ENCODE measurements around the gene PRPF6. TPM values are rescaled to one million over a fixed set of nuclear protein-coding genes. Genes with fewer than 3 reads are reported as not detected.
"Not testable (repeated sequence)": the region's sequence is repeated elsewhere in the genome, so short reads cannot be mapped to it uniquely, and the experiment has no call there.

Gene PRPF6
- total RNA-seq, 2 donors from 2014 or later: 65.9 to 87.7 TPM

DNA sequence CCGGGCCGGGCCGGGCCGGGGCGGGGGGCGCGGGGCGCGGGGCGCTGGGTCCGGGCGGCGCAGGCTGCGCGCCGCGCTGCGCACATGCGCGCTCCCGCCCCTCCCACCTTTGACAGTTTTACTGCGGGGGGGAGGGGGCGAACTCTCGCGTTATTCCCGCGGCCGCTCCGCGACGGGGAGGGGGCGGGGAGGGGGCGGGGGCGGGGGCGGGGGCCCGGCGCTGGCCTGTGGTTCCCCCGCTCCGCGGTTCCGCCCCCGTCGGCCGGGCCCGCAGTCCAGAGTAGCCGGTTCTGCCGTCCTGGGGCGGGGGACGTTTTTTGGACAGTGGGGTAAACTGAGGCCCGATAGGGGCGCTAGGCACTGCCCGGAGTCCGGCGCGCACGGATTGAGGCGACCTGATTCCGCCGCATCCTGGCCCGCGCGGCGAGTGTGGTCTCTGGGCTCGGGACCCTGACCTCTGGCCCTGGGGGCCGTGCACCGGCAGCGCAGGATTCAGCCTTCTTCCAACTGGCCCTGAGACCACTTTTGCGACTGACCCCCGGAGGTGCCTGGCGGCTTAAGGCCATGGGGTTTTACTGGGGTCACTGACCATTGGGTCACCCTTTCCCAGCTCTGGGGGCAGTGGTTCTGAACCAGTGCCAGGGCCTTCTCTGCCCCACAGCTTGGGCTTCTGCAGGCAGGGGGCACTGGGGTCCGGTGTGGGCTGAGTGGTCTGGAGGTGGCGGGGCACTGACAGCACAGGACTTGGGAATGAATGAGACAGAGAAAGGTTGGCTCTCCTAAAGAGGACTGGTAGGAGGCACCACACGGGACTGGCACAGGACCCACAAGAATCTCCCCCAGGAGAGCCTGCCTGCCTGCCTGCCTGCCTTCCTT is 10.9 kb upstream of the PRPF6 start, which contains the start of gene ZNF512B:
Gene ZNF512B (minus strand): TSS at position 93 of the 876 bp plus-strand sequence. CDS start 1,980 bp downstream, outside the sequence.
- H3K4me1 Mint-ChIP-seq (ENCODE audit: low read depth in 2 of 2): peaks cover 18 to 29% of the 10 kb centered on the region in 2 donors
- no peaks in the 10 kb centered on the region for H3K9me3 Mint-ChIP-seq
- peak; percentile 68 to 69 for ATAC-seq
- H3K36me3 Mint-ChIP-seq: no peaks in the 10 kb centered on the region
- H3K27me3 Mint-ChIP-seq: no peaks in the 10 kb centered on the region
- peak within 1 kb of the TSS; percentile 81 for H3K4me3 Mint-ChIP-seq
- peak; percentile 72 for DNase-seq (ENCODE audit: low spot score)
- H3K27ac Mint-ChIP-seq: peak within 1 kb of the TSS; percentile 31 to 76

GRCh38 chr20:63970714-63971431 is 10.1 kb upstream of the PRPF6 start:
- no peak for ATAC-seq
- no peak for DNase-seq (ENCODE audit: low spot score)
- Mint-ChIP-seq H3K36me3 (peaks cover under 1% of the 10 kb centered on the region), H3K9me3 (no peaks in the 10 kb centered on the region), H3K4me3 (peak overlapping the region; percentile 52), H3K27ac (peak overlapping the region in 1 of 2 donors; percentile 73), H3K4me1 (ENCODE audit: low read depth in 2 of 2) (peaks cover 19 to 30% of the 10 kb centered on the region in 2 donors), H3K27me3 (no peaks in the 10 kb centered on the region)

GRCh38 chr20:63971960-63972311 is 9.0 kb upstream of the PRPF6 start:
- ATAC-seq; H3K36me3 Mint-ChIP-seq; H3K27me3 Mint-ChIP-seq; DNase-seq (ENCODE audit: low spot score); H3K9me3 Mint-ChIP-seq; H3K27ac Mint-ChIP-seq: not testable (repeated sequence)
- Mint-ChIP-seq H3K4me3 (peak overlapping the region; percentile 10), H3K4me1 (ENCODE audit: low read depth in 2 of 2) (peaks cover 30 to 39% of the 10 kb centered on the region in 2 donors)

DNA sequence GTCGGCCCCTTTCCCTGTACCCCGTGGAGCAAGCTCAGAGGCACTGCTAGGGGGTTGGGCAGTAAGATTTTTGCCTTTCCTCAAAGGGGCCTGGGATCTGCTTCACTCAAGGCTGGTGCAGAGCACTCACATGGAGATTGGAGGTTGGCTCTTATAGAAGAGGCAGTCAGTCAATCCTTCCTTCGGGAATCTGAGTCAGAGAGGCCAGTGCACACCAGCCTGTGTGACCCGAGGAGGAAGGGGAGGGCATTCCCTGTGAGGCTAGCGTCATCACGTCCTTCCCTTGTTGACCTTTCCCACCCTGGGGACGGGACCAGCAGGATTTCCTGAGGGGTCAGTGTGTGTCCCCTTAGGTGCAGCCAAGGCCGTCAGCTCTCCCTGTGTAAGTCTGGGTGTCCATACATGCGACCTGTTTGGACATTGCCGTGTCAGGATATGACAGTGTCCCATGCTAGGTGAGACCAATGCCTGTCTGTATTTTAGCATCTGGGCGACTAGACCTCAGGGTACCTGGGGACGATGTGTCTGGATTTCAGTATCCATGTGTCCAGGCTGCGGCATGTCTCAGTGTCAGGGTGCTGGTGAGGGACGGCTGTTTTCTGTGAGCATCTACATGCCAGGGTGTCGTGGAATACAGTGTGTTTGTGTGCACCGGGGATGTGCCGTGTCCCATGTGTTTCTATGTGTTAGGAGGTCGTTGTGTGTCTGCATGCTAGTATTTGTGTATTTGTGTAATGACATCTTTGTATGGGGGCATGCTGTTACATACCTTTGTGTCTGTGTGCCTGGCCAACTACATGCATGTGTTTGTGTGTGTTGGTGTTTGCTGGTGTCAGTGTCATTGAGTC is 8.4 kb upstream of the PRPF6 start:
- no peak overlapping the region for H3K27ac Mint-ChIP-seq
- H3K27me3 Mint-ChIP-seq: no peaks in the 10 kb centered on the region
- ATAC-seq (no peak), DNase-seq (ENCODE audit: low spot score) (no peak)
- H3K9me3 Mint-ChIP-seq: no peaks in the 10 kb centered on the region
- peaks cover 9% of the 10 kb centered on the region for H3K36me3 Mint-ChIP-seq
- H3K4me1 Mint-ChIP-seq (ENCODE audit: low read depth in 2 of 2): peaks cover 36 to 45% of the 10 kb centered on the region in 2 donors
- no peak overlapping the region for H3K4me3 Mint-ChIP-seq

DNA sequence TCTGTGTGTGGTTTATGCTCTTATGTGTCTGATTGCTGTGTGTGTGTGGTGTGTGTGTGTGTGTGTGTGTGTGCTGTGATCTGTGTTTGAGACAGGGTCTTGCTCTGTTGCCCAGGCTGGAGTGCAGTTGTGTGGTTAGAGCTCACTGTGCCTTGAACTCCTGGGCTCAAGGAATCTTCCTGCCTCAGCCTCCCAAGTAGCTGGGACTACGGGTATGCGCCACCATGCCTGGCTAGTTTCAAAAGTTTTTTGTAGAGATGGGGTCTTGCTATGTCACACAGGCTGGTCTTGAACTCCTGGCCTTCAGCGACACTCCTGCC is 7.8 kb upstream of the PRPF6 start:
- H3K4me1 Mint-ChIP-seq (ENCODE audit: low read depth in 2 of 2): peaks cover 42 to 50% of the 10 kb centered on the region in 2 donors
- DNase-seq (ENCODE audit: low spot score): no peak

DNA sequence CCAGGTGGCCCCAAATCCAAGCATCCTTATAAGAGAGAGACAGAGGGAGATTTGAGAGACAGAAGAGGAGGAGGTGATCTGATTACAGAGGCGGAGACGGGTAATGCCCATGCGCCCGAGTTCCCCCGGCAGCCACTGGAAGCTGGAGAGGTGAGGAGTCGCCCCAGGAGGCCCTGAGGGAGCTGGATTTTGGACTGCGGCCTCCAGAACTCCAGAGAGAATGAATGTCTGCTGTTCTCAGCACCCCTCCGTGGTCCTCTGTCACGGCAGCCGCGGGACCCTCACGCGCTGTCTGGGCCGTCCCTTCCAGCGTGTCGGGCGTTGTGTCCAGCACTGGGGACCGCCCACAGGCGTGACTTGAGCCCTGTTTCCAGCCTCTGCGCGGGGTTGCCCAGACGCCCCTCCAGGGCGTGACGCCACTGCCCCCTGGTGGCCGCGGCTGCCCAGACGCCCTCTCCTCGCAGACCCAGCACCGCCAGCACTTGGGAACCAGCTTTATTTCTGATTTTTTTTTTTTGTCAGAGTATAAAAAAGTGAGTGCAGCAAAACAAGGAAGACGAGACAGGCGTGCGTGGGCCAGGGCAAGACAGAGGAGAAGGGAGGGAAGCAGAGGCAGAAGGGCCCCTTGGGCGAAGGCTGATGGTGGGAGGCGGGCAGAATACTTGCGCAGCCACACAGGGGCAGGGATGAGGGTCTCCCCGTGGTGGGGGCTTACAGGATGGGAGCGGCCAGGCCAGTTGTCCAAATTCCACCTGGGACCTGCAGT is 7.1 kb upstream of the PRPF6 start:
- DNase-seq (ENCODE audit: low spot score) (peak; percentile 83), ATAC-seq (peak; percentile 48 to 63)
- Mint-ChIP-seq H3K9me3 (no peaks in the 10 kb centered on the region), H3K27ac (peak overlapping the region; percentile 26 to 38), H3K27me3 (no peaks in the 10 kb centered on the region), H3K4me3 (peak overlapping the region; percentile 13), H3K36me3 (peaks cover 9% of the 10 kb centered on the region), H3K4me1 (ENCODE audit: low read depth in 2 of 2) (peaks cover 47 to 48% of the 10 kb centered on the region in 2 donors)

More for the DNA sequence above, 7.8 kb upstream of the PRPF6 start:
- no peak for ATAC-seq
- Mint-ChIP-seq H3K4me3 (peak overlapping the region; percentile 13), H3K9me3 (no peaks in the 10 kb centered on the region), H3K36me3 (peaks cover 9% of the 10 kb centered on the region), H3K27me3 (no peaks in the 10 kb centered on the region), H3K27ac (no peak overlapping the region)

DNA sequence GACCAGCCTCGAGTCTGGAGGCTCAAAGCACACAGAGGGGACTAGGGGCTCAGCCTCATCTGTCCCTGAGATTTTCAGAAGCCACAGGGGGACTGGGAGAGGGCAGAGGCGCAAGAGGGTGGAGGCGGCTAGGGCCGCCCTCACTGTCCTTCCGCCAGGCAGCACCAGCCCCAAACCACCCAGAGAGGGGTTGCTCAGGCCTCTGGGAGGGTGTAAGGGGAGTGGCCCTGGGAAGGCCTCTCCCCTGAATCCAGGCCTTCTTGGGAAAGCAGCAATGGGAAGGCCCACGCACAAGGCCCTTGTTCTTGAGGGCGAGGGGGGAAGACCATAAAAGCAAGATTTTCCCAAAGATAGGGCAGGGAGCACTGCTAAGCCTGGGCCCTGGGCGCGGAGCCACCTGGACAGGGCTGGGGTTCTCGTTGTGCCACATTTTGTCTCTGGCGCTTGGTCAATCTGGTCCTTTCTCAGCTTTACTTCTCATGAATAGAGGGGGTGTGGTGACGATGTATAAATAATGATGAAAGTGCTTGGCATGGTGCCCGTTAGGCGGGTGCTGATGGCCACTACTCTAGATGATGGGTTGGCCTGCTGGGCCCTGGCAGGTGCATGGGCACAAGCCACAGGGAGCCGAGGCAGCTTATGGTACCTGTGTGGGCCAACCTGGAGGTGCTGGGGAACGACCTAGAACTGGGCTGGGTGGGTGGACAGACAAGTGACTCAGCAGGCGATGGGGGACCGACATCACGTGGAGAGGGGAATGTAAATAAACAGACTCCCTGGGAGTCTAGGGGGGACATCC is 6.3 kb upstream of the PRPF6 start:
- Mint-ChIP-seq H3K36me3 (peaks cover 9% of the 10 kb centered on the region), H3K27ac (peak overlapping the region; percentile 26 to 38), H3K9me3 (no peaks in the 10 kb centered on the region), H3K4me1 (ENCODE audit: low read depth in 2 of 2) (peaks cover 45 to 47% of the 10 kb centered on the region in 2 donors), H3K27me3 (no peaks in the 10 kb centered on the region), H3K4me3 (no peak overlapping the region)
- ATAC-seq: no peak
- DNase-seq (ENCODE audit: low spot score): no peak

DNA sequence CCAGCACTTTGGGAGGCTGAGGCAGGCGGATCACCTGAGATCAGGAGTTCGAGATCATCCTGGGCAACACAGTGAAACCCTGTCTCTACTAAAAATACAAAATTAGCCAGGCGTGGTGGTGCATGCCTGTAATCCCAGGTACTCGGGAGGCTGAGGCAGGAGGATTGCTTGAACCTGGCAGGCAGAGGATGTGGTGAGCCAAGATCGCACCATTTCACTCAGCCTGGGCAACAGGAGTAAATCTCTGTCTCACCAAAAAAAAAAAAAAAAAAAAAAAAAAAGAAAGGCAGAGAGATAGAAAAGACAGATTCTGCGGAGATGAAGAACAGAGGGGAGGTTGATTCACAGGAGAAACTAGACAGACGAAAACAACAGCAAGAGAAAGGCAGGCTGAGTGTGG is 4.4 kb upstream of the PRPF6 start:
- H3K27ac Mint-ChIP-seq: peak overlapping the region; percentile 43 to 87
- not testable (repeated sequence) for DNase-seq (ENCODE audit: low spot score); H3K9me3 Mint-ChIP-seq; ATAC-seq; H3K36me3 Mint-ChIP-seq; H3K27me3 Mint-ChIP-seq
- H3K4me3 Mint-ChIP-seq: peak overlapping the region; percentile 79
- peaks cover 57 to 62% of the 10 kb centered on the region in 2 donors for H3K4me1 Mint-ChIP-seq (ENCODE audit: low read depth in 2 of 2)

GRCh38 chr20:63976980-63977738 is 3.8 kb upstream of the PRPF6 start:
- Mint-ChIP-seq H3K36me3 (peaks cover 9% of the 10 kb centered on the region), H3K27ac (peak overlapping the region; percentile 43 to 87), H3K27me3 (no peaks in the 10 kb centered on the region), H3K4me3 (peak overlapping the region; percentile 79), H3K4me1 (ENCODE audit: low read depth in 2 of 2) (peaks cover 62 to 68% of the 10 kb centered on the region in 2 donors), H3K9me3 (no peaks in the 10 kb centered on the region)
- no peak for DNase-seq (ENCODE audit: low spot score)
- no peak for ATAC-seq

- no peaks in the 10 kb centered on the region for H3K9me3 Mint-ChIP-seq
- H3K4me1 Mint-ChIP-seq (ENCODE audit: low read depth in 2 of 2): peaks cover 66 to 72% of the 10 kb centered on the region in 2 donors
- peaks cover 12% of the 10 kb centered on the region for H3K36me3 Mint-ChIP-seq
- H3K4me3 Mint-ChIP-seq: peak overlapping the region; percentile 79
- peak overlapping the region; percentile 43 to 87 for H3K27ac Mint-ChIP-seq
- DNase-seq (ENCODE audit: low spot score): peak; percentile 87
- ATAC-seq: peak; percentile 72 to 73
- no peaks in the 10 kb centered on the region for H3K27me3 Mint-ChIP-seq
Observed at GRCh38 chr20:63977739-63978276, 3.1 kb upstream of the PRPF6 start.

DNA sequence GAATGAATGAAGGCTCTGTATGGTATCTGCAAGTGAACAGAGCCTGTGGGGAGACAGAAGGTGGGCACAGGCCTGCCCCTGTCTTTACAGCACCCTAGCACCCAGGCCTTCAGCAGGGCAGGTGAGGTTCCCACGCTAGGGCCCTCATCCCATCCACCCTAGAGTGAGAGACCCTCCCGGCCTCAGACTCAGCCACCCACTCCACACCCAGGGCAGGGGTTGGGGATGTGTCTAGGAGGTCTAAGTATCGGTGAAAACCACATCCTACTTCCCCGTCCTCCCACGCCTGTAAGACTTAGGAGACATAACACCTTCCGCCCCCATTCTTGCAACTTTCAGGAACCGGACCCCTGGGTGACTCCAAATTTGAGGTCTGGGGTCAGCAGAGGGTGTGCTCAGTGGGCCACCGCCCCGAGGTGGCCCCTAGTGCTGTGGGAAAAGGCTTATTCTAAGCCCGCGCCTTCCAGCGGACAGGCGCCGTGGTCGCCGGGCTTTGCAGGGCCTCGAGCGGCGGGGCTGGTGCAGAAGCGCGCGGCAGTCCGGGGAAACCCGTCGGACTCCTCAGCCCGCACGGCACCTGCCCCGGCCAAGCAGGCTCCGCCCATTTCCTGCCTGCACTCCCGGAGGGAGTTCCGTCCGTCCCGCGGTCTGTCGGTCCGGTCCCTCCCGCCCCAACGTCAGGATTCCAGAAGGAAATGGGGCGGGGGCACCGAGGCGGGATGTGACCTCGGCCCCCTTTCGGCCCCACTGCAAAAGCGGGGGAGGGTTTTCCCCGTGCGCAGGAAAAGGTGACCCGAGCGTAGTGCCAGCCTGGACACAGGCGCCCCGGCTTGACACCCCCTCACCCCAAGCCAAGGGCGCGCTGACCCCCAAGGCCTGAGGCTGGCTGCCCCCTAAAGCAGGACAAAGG is 2.4 kb upstream of the PRPF6 start:
- H3K4me1 Mint-ChIP-seq (ENCODE audit: low read depth in 2 of 2): peaks cover 66 to 69% of the 10 kb centered on the region in 2 donors
- DNase-seq (ENCODE audit: low spot score) (peak; percentile 94), ATAC-seq (peak; percentile 51 to 73)
- peak overlapping the region; percentile 79 for H3K4me3 Mint-ChIP-seq
- H3K36me3 Mint-ChIP-seq: peaks cover 16% of the 10 kb centered on the region
- H3K27me3 Mint-ChIP-seq: no peaks in the 10 kb centered on the region
- peak overlapping the region; percentile 43 to 87 for H3K27ac Mint-ChIP-seq
- H3K9me3 Mint-ChIP-seq: no peaks in the 10 kb centered on the region

Measured in natural killer cell treated with Interleukin-12 subunit alpha and Interleukin-12 subunit beta and Interleukin-15 and Interleukin-18, amount 100 ng/mL, for 72 hours (primary cell).